Cerebellar nuclear complex (tissue), 1 donor: ENCODE data around the gene ATP6V1G2.
"Not testable (repeated sequence)": the region's sequence is repeated elsewhere in the genome, so short reads cannot be mapped to it uniquely, and the experiment has no call there.

Experiments
- DNase-seq, 2 experiments: peaks; one replicate each; lab custom pipeline; 2025; lab: John Stamatoyannopoulos, UW

The ATP6V1G2 gene

DNA sequence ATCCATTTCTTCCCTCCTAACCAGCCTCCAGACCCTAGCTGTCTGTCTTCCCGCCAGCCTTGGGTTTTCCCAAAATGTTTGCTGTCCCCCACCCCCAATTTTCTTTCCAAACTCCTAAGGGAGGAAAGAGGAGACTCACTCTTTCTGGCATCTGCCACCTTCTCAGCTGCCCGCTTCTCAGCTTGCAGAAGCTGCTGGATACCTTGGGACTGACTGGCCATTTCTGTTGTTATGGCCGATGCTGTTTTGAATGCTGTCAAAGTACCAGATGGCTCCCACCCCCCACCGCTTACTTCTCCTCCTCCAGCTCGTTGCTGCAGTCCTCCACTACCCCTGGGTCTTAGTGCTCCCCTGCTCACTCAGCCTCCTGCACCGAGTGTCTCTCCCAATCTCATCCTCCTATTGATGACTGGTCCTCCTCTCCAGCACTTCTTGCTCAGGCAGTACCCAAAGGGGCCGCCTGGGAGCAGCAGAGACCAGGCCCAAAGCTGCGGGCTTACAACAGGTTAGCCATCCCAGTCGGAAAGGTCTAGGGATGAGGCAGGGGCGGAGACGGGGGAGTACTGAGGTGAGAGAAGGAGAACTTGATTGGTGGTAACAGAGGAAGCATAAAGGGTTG, at the start of gene ATP6V1G2:
Gene ATP6V1G2 (minus strand): TSS at position 270 of the 619 bp plus-strand sequence. CDS start 49 bp downstream, at position 221.
- DNase-seq: peak; percentile 90 to 97

DNA sequence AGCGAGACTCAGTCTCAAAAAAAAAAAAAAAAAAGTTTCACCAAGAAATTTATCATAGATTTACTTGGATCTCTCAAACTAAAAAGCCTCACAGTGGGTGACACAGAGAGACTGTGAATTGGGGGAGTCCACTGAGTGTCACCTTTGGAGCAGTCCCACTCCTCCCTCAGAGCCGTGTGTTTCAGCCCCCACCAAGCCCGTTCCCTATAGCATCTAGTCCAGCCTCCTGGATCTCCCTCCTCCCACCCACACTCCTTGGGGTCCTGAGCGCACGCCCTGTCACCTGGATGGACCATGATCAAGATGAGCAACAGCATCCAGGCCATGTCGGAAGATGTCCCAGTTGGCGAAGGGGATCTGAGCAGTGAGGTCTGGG, 46.0 kb upstream of the ATP6V1G2 start:
- no peak for DNase-seq

DNA sequence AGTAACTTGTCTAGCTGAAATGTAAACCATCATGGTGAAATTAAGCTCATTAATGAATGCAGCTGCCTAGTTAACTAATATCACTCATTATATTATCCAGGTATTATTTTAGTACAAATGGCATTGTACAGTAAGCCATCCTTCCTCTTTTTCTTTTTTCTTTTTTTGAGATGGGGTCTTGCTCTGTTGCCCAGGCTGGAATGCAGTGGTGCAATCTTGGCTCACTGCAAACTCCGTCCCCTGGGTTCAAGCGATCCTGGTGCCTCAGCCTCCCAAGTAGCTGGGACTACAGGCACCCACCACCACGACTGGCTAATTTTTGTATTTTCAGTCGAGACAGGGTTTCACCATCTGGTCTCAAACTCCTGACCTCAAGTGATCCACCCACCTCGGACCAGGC, 44.3 kb upstream of the ATP6V1G2 start:
- DNase-seq: not testable (repeated sequence)

DNA sequence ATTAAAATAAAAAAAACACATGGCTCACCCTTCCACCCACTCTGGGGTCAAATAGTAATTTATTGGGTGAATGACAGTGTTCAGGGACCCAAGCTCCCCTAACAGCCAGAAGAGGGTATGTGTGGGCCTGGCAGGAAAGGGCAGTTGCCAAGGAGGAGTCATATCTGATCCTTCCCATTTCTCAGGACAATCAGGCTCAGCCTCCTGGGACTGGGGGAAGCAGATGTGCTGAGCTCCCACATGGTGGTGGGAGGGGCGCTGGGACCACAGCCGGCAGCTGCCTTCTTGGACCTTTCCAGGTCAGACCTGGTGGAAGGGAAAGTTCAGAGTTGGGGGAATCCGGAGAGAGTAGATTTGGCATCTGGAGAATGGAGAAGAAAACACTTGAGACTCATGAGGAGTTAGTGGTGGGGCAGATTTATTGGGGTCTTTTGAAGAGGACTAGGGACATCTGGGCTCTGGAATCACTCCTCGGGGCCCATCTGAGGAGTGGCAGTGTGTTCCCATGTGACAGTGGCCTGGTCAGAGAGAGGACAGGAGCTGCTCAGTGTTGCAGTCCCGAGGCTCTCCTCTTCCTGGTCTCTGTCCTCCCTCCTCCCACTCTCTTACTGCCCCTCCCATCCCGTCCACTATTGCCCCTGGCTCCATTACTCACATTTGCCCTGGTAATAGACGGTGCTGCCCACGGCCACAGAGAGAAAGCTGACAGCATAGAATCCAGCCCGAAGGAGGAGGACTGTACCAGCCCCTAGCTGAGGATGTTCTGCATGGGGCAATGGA, 42.7 kb upstream of the ATP6V1G2 start:
- DNase-seq: no peak

DNA sequence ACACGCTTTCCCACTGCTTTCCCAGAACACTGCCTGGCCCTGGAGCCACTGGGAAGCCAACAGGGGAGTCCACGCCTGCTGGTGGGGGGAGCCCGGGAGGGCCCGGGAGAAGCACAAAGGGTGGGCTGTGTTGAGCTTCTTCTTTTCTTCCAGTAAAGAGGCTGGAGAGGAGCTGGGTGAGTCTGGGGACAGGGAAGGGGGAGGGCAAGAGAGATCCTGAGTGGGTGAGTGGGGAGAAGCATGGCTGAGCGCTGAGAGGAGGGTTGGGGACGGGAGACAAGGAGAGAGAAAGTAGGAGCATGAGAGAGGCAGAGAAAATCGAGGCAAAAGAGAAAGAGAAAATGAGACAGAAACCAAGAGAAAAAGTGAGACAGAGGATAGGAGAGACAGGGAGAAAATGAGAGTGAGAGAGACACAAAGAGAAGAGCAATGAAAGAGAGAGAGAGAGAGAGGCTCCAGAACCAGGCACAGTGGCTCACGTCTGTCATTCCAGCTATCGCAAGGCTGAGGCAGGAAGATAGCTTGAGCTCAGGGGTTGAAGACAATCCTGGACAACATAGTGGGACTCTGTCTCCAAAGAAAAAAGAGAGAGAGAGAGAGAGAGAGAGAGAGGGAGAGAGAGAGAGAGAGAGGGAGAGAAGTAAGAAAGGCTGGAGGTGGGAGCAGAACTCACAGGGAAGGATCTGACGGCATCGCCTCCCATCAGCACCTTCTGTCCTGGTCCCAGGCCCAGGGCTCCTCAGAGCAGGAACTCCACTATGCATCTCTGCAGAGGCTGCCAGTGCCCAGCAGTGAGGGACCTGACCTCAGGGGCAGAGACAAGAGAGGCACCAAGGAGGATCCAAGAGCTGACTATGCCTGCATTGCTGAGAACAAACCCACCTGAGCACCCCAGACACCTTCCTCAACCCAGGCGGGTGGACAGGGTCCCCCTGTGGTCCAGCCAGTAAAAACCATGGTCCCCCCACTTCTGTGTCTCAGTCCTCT, 41.7 kb upstream of the ATP6V1G2 start:
- no peak for DNase-seq

DNA sequence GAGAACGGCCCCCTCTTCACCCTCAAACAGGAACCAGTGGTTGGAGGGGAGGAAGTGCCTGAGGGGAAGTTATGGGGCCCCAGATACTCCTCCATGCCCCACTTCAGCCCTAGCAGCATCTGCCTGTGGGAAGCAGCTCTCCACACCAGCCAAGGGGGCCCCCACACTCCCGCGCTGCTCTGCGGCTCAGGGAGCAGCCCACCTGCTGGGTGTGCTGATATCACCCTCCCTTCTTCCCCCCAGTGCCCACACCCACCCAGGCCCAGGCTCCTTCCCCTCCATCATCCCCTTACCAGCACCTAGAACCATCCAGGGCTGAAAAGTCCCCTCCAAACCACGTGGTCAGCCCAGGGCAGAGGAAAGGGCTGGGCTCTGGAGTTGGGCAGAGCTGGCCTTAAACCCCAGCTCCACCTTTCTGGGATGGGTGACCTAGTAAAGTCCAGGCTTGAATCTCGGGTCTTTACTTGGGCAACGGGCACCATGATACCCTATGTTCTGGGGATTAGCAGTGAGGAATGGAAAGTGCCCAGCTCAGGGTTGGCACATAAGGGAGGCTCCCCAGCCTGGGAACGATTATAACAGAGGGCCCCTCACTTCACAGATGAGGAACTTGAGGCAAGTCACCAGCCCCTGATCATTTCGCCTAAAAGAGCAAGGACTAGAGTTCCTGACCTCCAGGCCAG, 40.3 kb upstream of the ATP6V1G2 start:
- no peak for DNase-seq

DNA sequence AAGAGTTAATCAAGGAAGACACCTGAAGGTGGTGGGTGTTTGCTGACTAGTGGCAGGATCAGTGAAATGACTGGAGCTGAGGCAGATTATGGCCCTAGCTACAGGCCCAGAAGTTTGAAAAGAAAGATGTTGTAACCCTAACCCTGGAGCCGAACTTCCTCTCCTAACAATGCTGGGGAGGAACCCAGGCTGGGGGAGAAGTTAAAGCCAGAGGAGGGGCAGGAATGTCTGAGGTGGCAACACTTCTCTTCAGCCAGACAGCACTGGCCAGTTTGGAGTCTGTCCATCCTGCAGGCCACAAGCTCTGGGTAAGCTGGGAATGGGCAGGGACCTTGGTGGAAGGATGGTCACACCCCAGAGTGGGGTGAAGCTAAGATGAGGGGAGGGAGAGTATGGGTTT, 39.6 kb upstream of the ATP6V1G2 start, which contains the start of gene LST1:
Gene LST1 (plus strand): TSS at position 270 of the 400 bp plus-strand sequence. CDS start 1,023 bp downstream, outside the sequence.
- DNase-seq: no peak

DNA sequence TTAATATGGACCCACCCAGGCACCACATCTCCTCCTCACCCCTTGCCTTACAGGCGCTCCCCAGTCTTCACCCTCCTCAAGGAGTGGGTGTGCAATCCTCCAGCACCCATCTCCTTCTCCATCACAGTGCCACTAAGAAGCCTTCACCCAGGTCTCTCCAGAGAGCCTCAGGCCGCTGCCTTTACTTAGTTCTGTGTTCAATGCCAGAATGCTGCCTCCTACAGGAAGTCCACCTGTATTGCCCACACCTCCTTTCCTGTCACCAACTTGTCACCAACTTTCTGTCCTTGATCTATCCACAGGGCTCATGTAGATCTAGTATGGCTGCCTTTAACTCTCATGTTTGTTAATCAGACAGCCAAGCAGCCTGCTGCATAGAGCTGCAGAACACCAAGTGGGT, 39.1 kb upstream of the ATP6V1G2 start:
- no peak for DNase-seq

DNA sequence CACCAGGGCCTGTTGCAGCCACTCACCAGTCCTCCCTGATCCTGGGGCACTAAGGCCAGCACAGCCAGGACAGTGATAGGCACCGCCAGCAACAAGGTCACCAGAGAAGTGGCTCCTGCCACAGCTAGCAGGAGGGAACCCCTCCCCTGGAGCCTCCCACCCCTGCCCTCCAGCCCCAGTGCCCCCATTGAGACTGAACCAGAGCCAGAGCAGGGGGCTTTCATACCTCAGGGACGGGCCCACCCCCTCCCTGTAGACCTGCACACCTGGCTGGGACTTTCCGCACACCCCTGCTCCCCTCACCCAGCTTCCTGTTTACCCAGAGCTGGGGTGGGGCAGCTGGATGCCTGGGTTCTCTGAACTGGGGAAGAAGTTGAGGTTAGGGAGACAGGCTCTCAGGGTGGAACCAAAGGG, 35.8 kb upstream of the ATP6V1G2 start, which contains the start of gene LTB:
Gene LTB (minus strand): TSS at position 195 of the 414 bp plus-strand sequence. CDS start 7 bp downstream, at position 188.
- no peak for DNase-seq

DNA sequence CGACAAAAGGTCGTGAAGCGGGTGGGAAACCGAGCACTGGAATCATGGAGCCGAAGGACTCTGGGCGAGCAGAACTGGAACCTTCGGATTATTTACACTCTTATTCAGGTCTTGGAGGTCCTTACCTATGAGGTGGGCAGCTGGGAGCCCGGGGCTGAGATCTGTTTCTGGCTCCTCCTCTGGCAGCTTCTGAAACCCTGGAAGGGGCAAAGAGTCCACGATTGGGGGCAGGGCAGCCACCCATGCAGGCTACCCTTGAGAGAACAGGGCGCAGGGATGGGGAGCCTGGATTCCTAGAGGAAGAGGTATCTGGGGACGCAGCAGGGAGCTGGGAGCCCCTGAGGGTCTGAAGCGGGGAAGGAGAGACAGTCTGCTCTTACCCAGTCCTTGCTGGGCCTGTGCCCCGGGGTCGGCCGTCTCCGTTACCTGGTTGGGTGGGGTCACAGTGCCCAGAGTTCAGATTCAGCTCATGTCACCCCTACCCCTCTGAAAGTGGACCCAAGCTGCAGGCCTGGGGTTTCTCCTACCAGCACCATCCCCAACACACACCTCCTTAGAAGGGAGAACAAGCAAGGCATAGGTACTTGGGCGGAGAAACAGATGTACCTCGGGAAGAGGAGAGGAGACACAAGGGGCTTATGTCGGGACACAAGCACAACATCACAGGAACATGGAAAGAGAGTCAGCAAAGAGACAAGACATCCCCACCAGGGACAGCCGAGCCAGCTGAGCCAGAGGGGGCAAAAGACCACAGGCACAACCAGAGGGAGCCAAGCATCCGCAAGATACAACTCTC, 35.2 kb upstream of the ATP6V1G2 start:
- no peak for DNase-seq

DNA sequence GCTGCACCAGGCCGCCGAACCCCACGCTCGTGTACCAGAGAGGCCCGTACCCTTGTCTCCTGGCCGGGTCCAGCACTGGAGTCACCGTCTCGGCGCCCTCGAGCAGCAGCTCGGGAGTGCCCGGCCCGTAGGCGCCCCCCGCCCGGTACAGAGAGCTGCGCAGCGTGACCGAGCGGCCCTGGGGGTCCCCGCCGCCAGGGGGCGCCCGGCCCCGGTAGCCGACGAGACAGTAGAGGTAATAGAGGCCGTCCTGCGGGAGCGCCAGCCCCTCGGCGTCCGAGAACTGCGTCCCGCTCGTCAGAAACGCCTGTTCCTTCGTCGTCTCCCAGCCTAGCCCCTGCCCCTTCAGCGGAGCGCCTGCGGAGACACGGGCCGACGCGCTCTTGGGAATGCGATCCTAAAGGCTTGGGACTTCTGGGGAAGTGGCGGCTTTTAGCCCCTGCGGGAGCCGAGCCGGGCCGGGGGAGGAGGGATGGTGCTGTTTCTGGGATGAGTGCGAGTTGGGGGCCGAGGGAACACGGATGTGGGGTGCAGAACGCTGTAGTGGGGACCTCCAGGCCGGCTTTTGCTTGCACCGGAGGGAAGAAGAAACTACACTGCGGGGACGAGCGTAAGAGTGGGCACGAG, 34.5 kb upstream of the ATP6V1G2 start:
- peak in 1 of 2 experiments; percentile 19 for DNase-seq

DNA sequence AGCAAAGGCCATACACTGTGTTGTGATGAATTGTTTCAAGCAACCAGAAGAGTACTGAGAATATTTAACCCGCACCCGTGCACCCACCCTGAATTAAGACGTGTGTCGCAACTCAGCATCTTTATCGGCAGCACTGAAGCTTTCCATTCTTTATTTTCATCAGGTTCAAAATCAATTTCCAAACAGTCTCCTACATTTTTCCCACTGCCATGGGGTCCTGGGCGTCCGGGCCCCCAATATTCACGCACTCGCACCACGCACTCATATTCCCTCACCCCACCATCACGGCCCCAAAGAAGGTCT, 34.0 kb upstream of the ATP6V1G2 start:
- no peak for DNase-seq

DNA sequence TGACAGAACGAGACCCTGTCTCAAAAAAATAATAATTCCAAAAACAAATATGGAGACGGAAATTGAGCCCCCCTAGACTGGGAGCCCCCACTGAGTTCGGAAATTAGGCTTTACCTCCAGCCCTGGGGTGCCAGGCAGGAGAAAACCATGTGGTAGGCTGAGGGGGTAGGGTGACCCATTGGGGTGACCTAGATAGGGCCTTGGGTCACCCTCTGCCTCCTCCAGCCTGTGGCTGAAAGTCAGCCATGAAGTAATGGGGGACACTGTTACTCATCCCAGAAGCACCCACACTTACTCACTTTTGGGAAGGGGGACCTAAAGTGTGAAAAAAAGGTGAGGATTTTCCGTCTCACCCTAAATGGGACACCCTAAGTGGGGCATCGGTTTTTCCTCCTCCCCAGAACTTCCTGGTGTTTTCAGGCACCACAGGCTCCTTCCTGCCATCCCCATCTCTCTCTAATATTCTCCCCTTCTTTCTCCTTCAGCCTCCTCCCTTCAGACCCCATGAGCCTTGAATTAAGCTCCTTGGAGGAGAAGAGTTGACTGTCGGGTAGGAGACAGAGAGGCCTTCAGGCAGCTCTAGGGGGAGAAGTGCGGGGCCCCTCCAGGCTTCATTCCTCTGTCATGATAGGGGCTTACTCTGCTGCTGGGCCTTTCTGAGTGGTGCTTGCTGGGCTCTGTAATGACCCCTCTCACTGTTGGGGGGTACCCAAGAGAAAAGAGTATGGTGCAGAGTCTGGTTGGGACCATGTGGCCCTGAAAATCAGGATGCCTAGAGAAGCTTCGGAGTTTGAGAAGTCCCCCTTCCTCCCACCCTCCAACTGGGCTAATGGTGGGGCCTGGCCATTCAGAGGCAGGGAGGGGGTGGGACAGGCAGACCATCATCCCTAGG, 33.4 kb upstream of the ATP6V1G2 start:
- no peak for DNase-seq

DNA sequence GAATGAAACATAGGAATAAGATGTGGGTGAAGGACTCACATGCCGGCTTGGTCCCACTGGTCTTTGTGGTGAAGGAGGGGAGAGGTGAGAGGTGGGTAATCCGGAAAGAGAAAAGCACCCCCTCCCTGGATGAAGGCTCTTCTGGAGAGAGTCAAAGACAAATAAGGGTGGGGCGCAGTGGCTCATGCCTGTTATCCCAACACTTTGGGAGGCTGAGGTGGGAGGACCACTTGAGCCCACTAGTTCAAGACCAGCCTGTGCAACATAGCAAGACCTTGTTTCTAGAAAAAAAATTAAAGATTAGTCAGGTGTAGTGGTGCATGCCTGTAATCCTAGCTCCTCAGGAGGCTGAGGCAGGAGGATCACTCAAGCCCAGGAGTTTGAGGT, 32.7 kb upstream of the ATP6V1G2 start:
- DNase-seq: no peak

DNA sequence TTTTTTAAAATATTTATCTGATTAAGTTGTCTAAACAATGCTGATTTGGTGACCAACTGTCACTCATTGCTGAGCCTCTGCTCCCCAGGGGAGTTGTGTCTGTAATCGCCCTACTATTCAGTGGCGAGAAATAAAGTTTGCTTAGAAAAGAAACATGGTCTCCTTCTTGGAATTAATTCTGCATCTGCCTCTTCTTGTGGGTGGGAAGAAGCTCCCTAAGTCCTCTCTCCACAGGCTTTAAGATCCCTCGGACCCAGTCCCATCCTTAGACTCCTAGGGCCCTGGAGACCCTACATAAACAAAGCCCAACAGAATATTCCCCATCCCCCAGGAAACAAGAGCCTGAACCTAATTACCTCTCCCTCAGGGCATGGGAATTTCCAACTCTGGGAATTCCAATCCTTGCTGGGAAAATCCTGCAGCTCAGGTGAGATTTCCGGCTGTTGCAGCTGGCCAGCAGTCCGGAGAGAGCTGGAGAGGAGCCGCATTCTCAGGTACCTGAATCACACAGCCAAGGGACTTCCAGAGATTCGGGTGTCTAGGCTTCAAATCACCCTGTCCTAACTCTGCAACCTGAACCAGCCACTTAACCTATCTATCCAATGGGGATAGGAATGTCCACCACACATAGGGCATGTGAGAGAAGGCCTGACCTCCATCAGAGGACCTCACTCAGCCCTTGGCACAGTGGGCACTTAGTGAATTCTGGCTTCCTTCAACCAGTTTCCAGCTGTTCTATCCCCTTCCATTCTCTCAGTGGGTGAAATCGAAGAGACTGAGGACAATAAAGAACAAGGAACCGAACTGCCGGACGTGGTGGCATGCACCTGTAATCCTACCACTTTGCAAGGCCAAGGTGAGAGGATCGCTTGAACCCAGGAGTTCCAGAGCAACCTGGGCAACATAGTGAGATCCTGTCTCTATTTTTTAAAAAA, 32.0 kb upstream of the ATP6V1G2 start:
- DNase-seq: no peak

DNA sequence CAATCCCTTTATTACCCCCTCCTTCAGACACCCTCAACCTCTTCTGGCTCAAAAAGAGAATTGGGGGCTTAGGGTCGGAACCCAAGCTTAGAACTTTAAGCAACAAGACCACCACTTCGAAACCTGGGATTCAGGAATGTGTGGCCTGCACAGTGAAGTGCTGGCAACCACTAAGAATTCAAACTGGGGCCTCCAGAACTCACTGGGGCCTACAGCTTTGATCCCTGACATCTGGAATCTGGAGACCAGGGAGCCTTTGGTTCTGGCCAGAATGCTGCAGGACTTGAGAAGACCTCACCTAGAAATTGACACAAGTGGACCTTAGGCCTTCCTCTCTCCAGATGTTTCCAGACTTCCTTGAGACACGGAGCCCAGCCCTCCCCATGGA, 31.2 kb upstream of the ATP6V1G2 start:
- DNase-seq: no peak

DNA sequence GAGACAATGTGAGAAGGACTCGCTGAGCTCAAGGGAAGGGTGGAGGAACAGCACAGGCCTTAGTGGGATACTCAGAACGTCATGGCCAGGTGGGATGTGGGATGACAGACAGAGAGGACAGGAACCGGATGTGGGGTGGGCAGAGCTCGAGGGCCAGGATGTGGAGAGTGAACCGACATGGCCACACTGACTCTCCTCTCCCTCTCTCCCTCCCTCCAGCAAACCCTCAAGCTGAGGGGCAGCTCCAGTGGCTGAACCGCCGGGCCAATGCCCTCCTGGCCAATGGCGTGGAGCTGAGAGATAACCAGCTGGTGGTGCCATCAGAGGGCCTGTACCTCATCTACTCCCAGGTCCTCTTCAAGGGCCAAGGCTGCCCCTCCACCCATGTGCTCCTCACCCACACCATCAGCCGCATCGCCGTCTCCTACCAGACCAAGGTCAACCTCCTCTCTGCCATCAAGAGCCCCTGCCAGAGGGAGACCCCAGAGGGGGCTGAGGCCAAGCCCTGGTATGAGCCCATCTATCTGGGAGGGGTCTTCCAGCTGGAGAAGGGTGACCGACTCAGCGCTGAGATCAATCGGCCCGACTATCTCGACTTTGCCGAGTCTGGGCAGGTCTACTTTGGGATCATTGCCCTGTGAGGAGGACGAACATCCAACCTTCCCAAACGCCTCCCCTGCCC, 30.6 kb upstream of the ATP6V1G2 start:
- DNase-seq: no peak
